IPS-18a (cell line): ENCODE measurements around the gene CNN1.

Experiments
- H3K27ac ChIP-seq: one replicate; pipeline ENCODE4 v1.5.1; 2013; ENCODE audit warnings: low read length
- H3K27me3 ChIP-seq: one replicate; pipeline ENCODE4 v1.6.1; 2013; ENCODE audit warnings: mild to moderate bottlenecking, low read length; ENCODE audit not compliant: control insufficient read depth, insufficient read depth
- H3K36me3 ChIP-seq: one replicate; pipeline ENCODE4 v1.6.1; 2013; ENCODE audit warnings: low read depth, low read length; ENCODE audit not compliant: control insufficient read depth
- H3K4me1 ChIP-seq: one replicate; pipeline ENCODE4 v1.6.1; 2013; ENCODE audit warnings: low read depth, low read length; ENCODE audit not compliant: control insufficient read depth
- H3K4me3 ChIP-seq: one replicate; pipeline ENCODE4 v1.5.1; 2013; ENCODE audit warnings: low read length
- H3K9ac ChIP-seq: one replicate; pipeline ENCODE4 v1.6.1; 2013; ENCODE audit warnings: mild to moderate bottlenecking, low read length, moderate library complexity
- H3K9me3 ChIP-seq: one replicate; pipeline ENCODE4 v1.6.1; 2013; ENCODE audit warnings: low read depth, low read length; ENCODE audit not compliant: control insufficient read depth

Gene CNN1

DNA sequence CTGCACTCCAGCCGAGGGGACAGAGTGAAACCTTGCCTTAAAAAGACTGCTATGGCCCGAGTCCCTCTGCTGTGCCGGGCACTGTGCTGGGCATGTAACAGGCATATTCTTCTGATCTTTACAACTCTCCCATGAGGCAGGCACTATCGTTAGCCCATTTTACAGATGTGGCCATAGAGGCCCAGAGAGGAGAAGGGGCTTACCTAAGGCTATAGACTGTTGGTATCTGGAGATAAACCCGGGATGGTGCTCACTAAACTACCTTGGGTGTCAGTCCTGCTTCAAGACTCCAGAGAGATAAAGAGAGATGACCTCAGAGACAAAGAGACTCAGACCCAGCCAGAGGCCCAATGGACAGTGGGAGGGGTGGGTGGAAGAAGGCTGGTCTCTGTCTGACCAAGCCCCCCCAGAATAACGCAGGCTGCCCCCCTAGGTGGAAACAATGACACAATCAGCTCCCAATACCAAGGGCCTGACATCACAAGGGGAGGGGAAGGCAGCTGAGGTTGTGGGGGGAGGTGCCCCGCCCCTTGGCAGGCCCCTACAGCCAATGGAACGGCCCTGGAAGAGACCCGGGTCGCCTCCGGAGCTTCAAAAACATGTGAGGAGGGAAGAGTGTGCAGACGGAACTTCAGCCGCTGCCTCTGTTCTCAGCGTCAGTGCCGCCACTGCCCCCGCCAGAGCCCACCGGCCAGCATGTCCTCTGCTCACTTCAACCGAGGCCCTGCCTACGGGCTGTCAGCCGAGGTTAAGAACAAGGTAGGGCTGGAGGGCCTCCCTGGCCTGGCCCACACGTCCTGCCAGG is at the start of gene CNN1:
CNN1 (plus strand) TSS at position 620 of the 805 bp plus-strand sequence; CDS start at position 697, 77 bp downstream.
- Histone ChIP-seq H3K27ac (no peak within 1 kb of the TSS), H3K9me3 (no peaks in the 10 kb centered on the region), H3K27me3 (peaks cover 11% of the 10 kb centered on the region), H3K4me1 (peaks cover 11% of the 10 kb centered on the region), H3K4me3 (peak within 1 kb of the TSS; percentile 51), H3K36me3 (no peaks in the 10 kb centered on the region), H3K9ac (no peak within 1 kb of the TSS)

DNA sequence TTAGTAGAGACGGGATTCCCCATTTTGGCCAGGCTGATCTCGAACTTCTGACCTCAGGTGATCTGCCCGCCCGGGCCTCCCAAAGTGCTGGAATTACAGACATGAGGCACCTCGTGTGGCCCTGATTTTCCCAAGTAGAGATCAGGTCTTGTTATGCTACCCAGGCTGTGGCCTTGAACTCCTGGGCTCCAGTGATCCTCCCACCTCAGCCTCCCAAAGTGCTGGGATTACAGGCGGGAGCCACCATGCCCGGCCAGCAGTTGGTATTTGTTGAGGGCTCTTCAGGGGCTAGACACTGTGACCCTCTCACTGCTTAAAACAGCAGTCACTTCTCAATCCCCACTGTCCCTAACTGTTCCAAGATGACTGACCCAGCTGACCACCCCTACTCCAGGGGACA is 49.3 kb upstream of the CNN1 start:
- Histone ChIP-seq H3K9ac (no peak overlapping the region), H3K27ac (no peak overlapping the region), H3K4me1 (no peaks in the 10 kb centered on the region), H3K36me3 (no peaks in the 10 kb centered on the region), H3K27me3 (no peaks in the 10 kb centered on the region), H3K4me3 (no peak overlapping the region), H3K9me3 (no peaks in the 10 kb centered on the region)

DNA sequence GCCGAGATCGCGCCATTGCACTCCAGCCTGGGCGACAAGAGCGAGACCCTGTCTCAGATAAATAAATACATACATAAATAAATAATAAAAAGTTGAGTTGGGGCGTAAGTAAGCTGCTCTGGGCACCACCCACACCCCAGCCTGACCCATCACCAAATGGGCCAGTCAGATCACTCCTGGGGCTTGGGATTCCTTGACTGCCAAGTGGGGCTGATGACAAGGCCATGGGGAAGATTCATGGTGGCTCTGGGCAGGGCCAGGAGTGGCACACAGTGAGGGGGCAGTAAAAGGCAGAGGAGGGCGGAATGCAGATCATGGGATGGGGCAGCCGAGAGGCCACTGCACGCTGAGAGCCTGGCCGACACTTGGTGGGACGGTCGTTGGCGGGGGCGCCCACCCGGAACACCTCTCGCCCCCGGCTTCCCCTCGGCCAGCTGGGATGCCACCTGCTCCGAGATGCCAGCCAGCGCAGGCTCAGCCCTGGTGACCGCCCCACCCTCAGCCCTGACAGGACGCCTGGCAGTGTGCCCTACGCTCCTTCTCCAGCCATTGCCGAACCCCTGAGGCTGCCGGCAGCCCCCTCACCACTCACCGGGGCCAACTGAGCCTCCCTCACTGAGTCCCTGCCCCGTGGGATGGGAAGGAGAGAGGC is 43.9 kb upstream of the CNN1 start:
- no peak overlapping the region for H3K27ac ChIP-seq
- peaks cover 4% of the 10 kb centered on the region for H3K36me3 ChIP-seq
- no peaks in the 10 kb centered on the region for H3K27me3 ChIP-seq
- H3K9ac ChIP-seq, result no peak overlapping the region
- no peaks in the 10 kb centered on the region for H3K4me1 ChIP-seq
- H3K4me3 ChIP-seq, result no peak overlapping the region
- no peaks in the 10 kb centered on the region for H3K9me3 ChIP-seq

DNA sequence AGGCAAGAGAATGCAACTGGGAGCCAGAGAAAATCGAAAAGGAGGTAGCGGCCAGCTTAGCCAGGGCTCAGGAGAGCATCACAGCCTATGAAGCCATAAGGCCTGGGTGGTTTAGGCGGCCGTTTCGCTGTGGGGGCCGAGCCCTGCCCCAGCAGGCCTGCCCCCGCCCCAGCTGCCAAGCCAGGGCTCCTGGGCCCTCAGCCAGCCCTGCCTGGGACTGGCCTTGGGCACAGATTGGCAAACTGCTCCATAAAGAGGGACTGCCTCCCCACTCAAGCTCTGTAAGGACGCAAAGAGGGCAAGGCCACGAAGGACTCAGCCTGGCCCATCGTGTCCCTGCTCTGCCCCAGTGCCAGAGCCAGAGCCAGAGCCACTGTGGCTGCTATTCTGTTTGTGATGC is 43.2 kb upstream of the CNN1 start:
- no peak overlapping the region for H3K4me3 ChIP-seq
- no peaks in the 10 kb centered on the region for H3K4me1 ChIP-seq
- peaks cover 4% of the 10 kb centered on the region for H3K36me3 ChIP-seq
- H3K9ac ChIP-seq, result no peak overlapping the region
- no peaks in the 10 kb centered on the region for H3K27me3 ChIP-seq
- no peak overlapping the region for H3K27ac ChIP-seq
- no peaks in the 10 kb centered on the region for H3K9me3 ChIP-seq

DNA sequence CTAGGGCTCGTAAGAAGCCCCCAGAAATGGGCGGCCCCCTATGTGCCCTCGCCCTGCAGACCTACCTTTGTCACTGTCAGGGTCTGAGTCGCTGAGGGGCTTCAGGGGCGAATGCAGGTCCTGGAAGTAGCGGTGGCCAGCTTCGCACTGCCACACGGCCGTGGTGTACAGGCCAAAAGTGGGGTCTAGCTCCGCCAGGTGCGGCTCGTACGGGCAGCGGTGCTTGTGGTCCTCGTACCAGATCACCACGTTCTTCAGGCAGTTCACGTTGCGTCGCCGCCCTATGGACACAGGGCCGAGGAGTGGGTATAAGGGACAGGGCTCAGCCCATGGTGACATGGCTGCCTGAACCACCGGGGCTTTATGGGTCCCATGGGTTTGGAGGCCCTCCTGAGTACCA is 42.8 kb upstream of the CNN1 start:
- H3K9me3 ChIP-seq, result no peaks in the 10 kb centered on the region
- no peaks in the 10 kb centered on the region for H3K4me1 ChIP-seq
- H3K9ac ChIP-seq, result no peak overlapping the region
- no peaks in the 10 kb centered on the region for H3K27me3 ChIP-seq
- H3K4me3 ChIP-seq, result no peak overlapping the region
- H3K27ac ChIP-seq, result no peak overlapping the region
- peaks cover 4% of the 10 kb centered on the region for H3K36me3 ChIP-seq

DNA sequence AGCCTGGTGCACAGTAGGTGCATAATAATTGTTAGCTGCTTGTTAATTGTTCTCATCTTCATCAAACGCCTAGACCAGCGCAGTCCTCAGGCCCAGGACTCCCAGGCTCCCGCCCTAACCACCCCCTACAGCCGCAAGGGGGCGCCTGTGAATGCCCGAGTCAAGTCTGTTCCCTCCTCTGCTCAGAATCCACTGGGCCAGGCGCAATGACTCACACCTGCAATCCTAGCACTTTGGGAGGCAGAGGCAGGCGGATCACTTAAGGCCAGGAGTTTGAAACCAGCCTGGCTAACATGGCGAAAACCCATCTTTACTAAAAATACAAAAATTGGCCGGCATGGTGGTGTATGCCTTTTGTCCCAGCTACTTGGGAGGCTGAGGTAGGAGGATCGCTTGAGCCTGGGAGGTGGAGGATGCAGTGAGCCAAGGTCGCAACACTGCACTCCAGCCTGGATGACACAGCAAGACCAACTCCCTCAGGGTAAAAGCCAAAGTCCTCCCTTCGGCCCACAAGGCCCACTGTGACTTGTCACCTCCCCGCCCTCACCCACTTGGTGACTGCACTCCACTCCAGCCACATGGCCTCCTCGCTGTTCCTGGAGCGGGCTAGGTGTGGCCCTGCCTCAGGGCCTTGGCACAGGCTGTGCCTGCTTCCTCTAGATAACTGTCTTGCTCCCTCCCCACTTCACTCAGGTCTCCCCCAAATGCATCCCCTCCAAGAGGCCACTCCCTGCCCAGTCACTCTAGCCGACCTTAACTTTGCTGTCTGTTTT is 42.1 kb upstream of the CNN1 start:
- Histone ChIP-seq H3K4me3 (no peak overlapping the region), H3K4me1 (no peaks in the 10 kb centered on the region), H3K27ac (no peak overlapping the region), H3K9ac (no peak overlapping the region), H3K27me3 (no peaks in the 10 kb centered on the region), H3K9me3 (no peaks in the 10 kb centered on the region), H3K36me3 (peaks cover 4% of the 10 kb centered on the region)

DNA sequence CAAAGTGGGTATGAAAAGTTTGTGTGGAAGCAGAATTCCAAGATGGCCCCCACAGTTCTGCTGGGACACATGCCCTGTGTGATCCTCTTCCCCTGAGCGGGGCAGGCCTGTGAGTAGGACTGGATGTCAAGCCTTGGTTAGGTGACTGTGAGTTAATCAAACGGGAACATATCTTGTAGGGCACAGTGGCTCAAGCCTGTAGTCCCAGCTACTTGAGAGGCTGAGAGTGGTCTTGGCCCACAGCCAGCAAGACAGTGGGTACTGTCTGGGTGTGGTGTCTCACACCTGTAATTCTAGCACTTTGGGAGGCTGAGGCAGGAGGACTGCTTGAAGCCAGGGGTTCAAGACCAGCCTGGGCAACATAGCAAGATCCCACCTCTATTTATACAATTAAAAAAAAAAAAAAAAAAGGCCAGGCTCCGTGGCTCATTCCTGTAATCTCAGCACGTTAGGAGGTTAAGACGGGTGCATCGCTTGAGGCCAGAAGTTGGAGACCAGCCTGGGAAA is 39.4 kb upstream of the CNN1 start:
- Histone ChIP-seq H3K27ac (no peak overlapping the region), H3K9me3 (no peaks in the 10 kb centered on the region), H3K27me3 (no peaks in the 10 kb centered on the region), H3K9ac (no peak overlapping the region), H3K36me3 (peaks cover 4% of the 10 kb centered on the region), H3K4me1 (no peaks in the 10 kb centered on the region), H3K4me3 (no peak overlapping the region)

DNA sequence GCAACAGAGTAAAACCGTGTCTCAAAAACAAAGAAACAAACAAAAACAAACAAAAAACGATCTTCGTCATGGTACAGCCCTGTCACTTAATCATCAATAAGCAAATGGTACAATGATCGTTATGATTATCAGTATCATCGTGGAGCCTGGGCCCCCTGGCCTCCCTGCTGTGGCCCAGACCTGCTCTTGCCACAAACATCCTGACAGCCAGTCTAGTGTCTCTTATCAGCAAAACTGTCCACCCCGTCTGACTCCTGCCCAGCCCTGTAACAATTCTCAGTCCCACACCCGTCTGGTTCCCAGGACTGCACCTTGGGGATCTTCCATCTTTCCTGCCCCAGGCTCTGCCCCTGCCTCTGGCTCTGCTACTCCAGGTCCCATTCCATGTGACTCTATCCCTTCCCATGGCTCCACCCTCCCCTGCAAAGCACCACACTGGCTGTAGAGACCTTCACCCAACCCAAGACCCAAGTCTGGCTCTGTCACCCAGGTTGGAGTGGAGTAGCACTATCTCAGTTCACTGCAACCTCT is 38.7 kb upstream of the CNN1 start:
- no peaks in the 10 kb centered on the region for H3K4me1 ChIP-seq
- H3K9ac ChIP-seq, result no peak overlapping the region
- no peaks in the 10 kb centered on the region for H3K27me3 ChIP-seq
- H3K4me3 ChIP-seq, result no peak overlapping the region
- H3K27ac ChIP-seq, result no peak overlapping the region
- peaks cover 4% of the 10 kb centered on the region for H3K36me3 ChIP-seq
- H3K9me3 ChIP-seq, result no peaks in the 10 kb centered on the region

DNA sequence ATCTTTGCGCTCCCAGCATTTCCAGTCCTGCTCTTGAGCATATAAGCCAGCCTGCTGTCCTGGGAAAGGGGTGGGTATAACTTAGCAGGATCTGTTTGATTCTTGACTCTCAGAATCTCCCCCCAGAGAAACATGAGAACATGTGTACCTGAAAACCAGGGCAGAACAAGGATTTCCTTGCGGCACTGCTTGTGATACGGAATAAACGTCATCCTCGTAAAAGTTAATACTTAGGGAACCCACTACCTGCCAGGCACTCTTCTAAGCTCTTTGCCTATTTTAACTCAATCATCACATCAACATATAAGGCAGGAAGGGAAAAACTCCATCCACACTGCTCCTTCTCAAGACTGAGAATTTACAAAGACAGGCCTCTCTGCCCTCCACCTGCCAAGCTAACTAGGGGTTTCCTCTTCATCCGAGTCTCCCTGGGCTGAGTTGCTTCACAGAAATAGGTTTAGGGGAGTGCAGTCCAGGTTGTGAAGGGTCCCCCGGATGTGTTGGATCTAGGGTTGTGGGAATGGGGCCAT is 34.1 kb upstream of the CNN1 start:
- H3K4me1 ChIP-seq, result no peaks in the 10 kb centered on the region
- no peaks in the 10 kb centered on the region for H3K36me3 ChIP-seq
- no peaks in the 10 kb centered on the region for H3K27me3 ChIP-seq
- no peaks in the 10 kb centered on the region for H3K9me3 ChIP-seq
- H3K9ac ChIP-seq, result peak overlapping the region; percentile 90
- peak overlapping the region; percentile 56 for H3K27ac ChIP-seq
- H3K4me3 ChIP-seq, result peak overlapping the region; percentile 77

DNA sequence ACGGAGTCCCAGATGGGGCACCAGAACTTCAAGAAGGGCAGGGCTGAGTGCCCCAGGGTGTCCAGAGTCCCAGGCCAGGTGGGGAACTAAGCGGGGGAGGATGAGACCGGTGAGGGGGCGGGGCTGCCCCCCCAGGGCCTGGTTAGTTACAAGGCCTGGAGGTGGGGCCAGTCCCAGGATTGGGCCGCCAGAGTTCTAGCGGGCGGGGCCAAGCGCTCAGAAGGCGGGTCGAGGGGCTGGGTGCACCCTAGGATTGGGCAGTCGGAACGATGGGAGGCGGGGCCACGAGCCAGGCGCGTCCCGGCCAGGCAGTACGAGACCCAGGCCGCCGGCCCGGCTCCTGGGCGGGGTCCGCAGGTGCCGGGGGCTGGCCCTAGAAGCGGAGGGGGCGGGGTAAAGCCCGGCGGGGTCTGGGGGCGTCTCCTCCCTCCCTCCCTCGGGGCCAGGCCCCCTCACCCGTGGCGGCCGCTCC is 33.6 kb upstream of the CNN1 start:
- Histone ChIP-seq H3K4me3 (peak overlapping the region; percentile 77), H3K27me3 (no peaks in the 10 kb centered on the region), H3K36me3 (no peaks in the 10 kb centered on the region), H3K9ac (peak overlapping the region; percentile 90), H3K4me1 (no peaks in the 10 kb centered on the region), H3K27ac (peak overlapping the region; percentile 56), H3K9me3 (no peaks in the 10 kb centered on the region)
